ENCODE results near the gene VWA3B.

GRCh38 chr2:98043101-98043500, 43.9 kb upstream of the VWA3B start:
- TF ChIP-seq CTCF (conservative IDR thresholded peaks at IDR 0.05; ENCODE audit: low read length) (no peak), EZH2phosphoT487 (IDR thresholded peaks at IDR 0.05; ENCODE audit: borderline replicate concordance) (no peak)
